HG03060 (cell line): ENCODE measurements around the gene MBD3L4.
"Not testable (repeated sequence)": the region's sequence is repeated elsewhere in the genome, so short reads cannot be mapped to it uniquely, and the experiment has no call there.

ENCODE experiments used
- ATAC-seq: cut with Tn5 transposase; IDR thresholded peaks from one replicate; pipeline ENCODE4 v1.9.1; 2021; ENCODE audit warnings: low read depth, moderate number of reproducible peaks; ENCODE audit not compliant: unreplicated experiment

Gene MBD3L4

DNA sequence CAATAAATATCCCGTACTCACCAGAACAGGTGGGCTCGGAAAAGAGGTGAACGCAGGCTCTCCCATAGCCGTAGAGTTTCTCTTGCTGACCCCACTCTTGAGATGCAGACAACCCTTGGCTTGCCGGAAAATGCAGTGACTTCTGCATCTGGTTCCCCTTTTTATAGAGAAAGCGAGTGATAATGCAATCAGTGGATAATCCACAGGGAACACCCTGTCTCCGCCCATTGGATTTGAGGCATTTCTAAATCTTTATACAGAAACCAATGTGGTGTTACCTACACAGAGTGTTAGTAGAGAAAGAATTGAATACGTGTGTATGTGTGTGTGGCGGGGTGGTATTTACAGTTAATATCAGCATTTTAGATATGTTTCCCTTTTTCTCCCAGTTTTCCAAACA is at the start of gene MBD3L4:
Gene MBD3L4 (minus strand): TSS at position 101 of the 400 bp plus-strand sequence. CDS start 35 bp downstream, at position 66.
- ATAC-seq, result not testable (repeated sequence)

DNA sequence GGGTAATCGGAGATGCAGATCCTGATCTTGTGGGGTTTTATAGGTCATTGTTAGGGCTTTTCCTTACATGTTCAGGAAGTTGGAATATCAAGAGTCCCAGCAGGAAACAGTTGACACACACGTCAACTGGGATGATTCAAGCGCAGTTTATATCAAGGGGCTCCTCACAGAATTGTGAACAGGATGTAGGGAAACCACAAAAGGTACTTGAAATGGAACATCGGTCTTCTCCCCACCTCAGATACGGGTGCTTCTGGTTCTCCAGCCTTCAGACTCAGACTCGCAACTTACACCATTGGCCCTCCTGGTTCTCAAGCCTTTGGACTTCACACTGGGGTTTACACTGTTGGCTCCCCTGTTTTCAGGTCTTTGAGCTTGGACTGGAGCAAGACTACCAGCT is 49.0 kb upstream of the MBD3L4 start:
- no peak for ATAC-seq

DNA sequence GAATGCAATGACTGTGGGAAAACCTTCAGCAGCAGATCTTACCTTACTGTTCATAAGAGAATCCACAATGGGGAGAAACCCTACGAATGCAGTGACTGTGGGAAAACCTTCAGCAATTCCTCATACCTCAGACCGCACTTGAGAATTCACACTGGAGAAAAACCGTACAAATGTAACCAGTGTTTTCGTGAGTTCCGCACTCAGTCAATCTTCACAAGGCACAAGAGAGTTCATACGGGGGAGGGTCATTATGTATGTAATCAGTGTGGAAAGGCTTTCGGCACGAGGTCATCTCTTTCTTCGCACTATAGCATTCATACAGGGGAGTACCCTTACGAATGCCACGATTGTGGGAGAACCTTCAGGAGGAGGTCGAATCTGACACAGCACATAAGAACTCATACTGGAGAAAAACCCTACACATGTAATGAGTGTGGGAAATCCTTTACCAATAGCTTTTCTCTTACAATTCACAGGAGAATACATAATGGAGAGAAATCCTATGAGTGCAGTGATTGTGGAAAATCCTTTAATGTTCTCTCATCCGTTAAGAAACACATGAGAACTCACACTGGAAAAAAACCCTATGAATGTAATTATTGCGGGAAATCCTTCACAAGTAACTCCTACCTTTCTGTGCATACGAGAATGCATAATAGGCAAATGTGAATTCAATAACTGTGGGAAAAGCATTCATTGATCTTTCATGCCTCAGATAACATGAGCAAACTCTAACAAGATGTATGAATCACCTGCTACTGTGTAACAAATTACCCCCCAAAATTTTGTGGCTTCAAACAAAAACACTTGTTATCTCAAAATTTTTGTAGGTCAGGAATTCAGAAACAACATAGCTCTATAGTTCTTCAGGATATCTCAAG is 43.3 kb upstream of the MBD3L4 start:
- ATAC-seq, result no peak

DNA sequence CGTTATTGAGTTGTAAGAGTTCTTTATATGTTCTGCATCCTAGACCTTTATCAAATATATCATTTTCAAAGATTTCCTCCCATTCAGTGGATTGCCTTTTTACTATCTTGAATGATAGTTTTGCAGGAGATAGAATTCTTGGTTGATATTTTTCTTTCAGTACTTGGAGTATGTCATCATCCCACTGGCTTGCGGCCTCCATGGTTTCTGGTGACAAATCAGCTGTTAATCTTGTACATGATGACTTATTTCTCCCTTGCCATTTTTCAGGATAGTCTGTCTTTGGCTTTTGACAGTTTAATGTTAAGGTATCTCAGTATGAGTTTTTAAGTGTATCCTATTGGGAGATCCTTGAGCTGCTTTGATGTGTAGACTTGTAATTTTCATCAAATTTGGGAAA is 38.0 kb upstream of the MBD3L4 start:
- ATAC-seq, result no peak

DNA sequence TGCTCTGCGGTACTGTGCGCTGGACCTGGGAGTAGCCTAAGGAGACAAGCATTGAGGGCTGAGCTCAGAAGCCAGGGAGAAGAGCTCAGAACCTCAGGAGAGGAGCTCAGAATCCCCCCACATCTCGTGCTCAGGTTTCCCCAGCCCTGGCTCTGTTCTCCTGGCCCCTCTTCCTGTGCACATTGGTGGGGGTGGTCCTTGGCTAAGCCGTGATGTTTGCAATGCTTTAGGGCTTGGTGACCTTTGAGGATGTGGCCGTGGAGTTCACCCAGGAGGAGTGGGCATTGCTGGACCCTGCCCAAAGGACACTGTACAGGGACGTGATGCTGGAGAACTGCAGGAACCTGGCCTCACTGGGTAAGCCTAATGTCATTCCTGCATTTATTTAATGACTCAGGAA is 36.2 kb upstream of the MBD3L4 start:
- ATAC-seq, result no peak

DNA sequence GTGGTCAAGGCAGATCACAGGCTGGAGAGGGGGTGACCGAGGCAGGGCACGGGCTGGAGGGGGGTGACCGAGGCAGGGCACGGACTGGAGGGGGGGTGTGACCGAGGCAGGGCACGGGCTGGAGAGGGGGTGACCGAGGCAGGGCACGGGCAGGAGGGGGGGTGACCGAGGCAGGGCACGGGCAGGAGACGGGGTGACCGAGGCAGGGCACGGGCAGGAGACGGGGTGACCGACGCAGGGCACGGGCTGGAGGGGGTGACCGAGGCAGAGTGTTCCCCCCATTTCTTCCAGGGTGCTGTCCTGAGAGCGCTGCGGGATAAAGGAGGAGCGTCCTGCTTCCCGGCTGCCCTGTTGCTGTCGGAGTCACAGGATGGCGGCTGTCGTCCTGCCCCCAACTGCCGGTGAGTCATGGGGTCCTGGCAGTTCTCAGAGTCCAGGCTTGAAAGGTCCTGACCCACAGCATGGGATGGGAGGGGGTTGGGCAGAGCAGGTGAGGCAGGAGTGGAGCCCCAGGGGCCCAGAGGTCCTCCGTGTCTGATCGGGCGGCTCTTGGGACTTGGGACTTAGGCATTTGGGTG is 34.8 kb upstream of the MBD3L4 start:
- ATAC-seq, result no peak

DNA sequence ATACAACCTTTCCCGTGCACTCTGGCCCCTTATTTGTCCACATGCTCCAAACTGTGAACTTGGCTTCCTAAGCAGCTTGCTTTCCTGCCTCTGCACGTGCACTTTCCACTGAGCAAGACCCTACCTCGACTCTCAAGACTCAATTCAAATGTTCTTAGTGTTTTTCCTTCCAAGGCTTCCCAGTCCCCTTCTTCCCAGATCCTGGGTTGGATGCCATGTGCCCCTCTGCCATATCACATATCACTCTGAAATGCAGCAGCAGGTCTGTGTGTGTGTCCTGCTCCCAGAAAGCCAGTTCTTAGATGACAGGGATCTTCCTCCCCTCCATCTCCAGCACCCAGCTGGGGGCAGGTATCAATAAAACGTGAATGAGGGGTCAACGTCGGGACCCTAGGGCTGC is 32.6 kb upstream of the MBD3L4 start:
- no peak for ATAC-seq

DNA sequence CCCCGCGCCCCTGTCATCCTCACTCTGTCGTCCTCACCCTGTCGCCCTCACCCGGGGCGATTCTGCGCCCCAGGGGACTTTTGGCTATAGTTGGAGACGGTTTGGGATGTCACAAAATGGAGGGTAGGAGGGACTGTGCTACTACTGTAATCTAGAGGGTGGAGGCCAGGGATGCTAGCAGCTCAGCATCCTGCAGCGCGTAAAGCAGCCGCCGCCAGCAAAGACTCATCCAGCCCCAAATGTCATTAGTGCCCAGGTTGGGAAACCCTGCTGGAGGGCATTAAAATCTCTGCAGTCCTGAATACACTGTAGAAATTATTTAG is 29.9 kb upstream of the MBD3L4 start:
- ATAC-seq, result peak; percentile 9

DNA sequence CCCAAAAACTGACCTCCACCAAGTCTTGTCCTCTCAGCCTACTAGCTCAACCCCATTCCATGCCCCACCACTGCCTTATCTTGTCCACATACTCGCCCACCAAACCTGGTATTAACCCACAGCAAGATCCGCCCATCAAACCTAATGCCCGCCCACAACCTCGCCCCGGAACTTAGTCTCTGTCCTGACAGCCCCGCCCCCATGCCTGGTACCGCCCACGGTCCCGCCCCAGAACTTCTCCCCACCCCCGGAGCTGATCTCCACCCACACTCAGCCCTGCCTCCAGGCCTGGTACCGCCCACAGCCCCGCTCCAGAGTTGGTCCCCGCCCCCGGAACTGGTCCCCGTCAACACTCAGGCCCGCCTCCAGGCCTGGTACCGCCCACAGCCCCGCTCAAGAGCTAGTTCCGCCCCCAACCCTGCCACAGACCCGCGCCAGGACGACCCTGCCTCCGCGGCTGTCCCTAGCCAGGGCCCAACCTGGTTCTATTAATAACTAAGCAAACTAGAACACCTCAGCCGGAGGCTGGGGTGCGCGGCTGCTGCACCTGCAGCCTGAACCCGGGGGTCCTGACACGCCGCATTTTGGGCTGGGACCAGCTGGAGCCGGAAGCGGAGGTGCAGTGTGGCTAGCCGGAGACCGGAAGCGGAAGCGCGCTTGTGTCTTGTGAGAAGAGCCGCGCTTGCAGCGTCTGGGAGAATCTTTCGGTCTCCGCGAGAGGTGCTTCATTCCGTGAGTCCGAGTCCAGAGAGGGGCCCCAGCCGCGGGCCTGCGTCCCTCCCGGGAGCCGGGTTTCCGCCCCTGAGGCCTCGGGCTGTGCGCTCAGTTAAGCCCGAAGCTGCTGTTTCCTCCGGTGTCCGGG is 29.3 kb upstream of the MBD3L4 start, which contains the start of gene ZNF557:
Gene ZNF557 (plus strand): TSS at position 662 of the 862 bp plus-strand sequence. CDS start 5,372 bp downstream, outside the sequence.
- ATAC-seq, result peak; percentile 47

DNA sequence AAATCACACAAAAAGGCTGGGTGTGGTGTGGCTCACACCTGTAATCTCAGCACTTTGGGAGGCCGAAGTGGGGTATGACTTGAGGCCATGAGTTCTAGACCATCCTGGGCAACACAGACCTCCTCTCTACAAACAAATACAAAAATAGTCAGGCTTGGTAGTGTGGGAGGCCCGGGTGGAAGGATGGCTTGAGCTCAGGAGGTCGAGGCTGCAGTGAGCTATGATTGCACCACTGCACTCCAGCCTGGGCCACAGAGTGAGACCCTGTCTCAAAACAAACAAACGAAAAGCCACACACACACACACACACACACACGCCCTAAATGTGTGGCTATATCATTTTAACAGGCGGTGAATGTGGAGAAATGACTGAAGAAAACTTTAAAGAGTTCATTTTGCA is 28.6 kb upstream of the MBD3L4 start:
- no peak for ATAC-seq

DNA sequence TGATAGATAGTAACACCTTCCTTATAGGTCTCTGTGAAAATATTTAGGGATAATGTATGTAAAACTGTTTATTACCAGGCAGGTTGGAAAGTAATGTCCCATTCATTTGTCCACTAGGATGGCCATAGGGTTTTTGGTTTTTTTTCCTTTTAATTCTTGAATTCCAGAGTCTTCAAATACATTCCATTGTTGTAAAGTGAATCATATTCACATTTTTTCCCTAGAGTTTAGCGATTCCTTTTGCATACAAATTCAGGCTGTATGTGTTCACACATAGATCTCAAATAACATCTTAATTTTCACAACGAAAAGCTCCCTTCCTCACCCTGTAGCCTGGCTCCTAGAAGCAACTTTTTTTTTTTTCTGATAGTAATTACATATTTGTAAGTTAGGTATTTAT is 27.7 kb upstream of the MBD3L4 start:
- no peak for ATAC-seq

DNA sequence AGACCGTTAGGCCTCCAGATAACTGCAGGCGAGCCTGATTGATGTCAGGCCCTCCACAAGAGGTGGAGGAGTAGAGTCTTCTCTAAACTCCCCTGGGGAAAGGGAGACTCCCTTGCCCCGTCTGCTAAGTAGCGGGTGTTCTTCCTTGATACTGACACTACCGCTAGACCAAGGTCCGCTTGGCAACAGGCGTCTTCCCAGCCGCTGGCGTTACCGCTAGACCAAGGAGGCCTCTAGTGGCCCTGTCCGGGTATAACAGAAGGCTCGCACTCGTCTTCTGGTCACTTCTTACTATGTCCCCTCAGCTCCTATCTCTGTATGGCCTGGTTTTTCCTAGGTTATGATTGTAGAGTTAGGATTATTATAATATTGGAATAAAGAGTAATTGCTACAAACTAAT is 27.1 kb upstream of the MBD3L4 start:
- not testable (repeated sequence) for ATAC-seq

DNA sequence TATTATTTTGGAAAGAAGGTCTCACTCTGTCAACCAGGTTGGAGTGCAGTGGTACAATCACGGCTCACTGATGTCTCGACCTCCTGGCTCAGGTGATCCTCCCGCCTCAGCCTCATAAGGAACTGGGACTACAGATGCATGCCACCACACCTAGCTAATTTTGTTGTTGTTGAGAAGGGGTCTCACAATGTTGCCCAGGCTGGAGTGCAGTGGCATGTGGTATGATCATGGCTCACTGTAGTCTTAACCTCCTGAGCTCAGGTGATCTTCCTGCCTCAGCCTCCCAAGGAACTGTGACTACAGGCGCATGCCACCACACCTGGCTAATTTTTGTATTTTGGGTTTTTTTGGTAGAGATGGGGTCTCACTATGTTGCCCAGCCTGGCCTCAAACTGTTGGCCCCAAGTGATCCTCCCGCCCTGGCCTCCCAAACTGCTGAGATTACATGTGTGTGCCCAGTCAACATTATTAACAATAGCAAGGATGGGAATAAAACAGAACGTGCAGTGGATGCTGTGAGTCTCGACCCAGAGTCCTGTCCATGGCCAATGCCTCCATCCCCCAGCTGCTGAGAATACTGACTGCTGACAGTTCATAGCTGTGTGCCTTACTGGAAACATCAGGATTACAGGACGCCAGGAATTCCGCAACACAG is 23.9 kb upstream of the MBD3L4 start:
- ATAC-seq, result no peak

DNA sequence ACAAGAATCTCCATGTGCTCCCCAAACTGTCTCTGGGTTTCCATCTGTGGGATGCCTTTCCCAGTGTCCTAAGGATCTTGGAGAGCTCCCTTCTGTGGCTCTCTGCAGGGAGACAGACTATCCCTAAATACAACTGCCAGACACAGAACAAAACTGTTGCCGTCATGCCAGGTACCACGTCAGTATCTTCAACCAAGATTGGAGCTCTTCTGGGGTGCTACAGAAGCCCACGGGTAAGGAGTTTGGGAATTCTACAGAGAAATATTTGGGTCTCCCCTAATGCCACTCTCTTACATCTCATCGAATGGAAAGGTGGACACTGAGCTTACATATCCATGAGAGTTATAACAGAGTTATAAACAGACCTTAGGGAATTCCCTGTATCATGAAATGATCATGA is 23.4 kb upstream of the MBD3L4 start:
- no peak for ATAC-seq

DNA sequence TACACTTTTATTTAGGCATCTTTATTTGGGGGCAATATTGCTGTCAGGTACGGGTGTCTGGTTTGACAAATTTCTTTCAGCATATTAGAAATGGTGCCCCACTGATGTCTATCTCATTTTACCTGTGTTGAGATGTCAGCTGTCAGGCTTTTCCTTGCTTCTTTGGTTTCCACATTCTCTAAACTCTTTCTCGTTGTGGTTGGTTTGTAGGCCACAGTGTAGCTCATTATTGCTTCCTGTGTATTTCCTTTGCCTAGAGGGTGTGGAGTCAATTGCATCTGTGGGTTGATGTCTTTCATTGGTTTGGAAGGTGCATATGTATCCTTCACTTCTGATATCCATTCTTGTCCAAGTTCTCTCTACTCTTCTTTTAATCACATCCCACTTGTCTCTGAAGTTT is 20.0 kb upstream of the MBD3L4 start:
- ATAC-seq, result not testable (repeated sequence)

DNA sequence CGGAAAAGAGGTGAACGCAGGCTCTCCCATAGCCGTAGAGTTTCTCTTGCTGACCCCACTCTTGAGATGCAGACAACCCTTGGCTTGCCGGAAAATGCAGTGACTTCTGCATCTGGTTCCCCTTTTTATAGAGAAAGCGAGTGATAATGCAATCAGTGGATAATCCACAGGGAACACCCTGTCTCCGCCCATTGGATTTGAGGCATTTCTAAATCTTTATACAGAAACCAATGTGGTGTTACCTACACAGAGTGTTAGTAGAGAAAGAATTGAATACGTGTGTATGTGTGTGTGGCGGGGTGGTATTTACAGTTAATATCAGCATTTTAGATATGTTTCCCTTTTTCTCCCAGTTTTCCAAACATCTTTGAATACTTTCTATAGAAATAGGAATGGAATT is 18.6 kb upstream of the MBD3L4 start, which contains the start of gene MBD3L3:
Gene MBD3L3 (minus strand): TSS at position 101 of the 400 bp plus-strand sequence. CDS start 71 bp downstream, at position 30.
- not testable (repeated sequence) for ATAC-seq

DNA sequence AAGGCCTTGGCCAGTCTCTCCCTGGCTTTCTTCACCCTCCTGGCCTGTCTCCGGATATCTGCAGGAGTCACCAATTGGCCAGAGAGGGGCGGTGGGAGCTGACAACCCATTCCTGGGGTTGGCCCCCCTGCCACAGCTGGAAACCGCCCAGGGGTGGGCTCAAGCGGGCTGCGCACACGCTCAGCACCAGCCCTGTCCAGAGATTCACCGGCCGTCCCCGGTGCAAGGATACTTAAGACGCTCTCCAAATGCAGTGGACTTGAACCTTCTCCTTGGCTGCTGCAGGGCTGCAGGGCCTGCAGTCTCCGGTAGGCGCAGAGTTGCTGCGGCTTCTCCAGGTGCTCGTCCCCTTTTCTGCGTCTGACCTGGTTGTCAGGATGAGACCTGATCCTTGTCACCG is 16.4 kb upstream of the MBD3L4 start:
- not testable (repeated sequence) for ATAC-seq

DNA sequence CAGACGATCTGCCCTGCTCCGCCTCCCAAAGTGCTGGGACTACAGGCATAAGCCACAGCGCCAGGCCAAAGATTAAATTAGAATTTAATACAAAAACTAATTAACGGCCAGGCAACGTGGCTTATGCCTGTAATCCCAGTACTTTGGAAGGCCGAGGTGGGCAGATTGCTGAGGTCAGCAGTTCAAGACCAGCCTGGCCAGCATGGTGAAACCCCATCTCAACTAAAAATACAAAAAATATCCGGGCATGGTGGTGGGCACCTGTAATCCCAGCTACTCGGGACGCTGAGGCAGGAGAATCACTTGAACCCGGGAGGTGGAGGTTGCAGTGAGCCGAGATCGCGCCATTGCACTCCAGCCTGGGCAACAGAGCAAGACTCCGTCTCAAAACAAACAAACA is 15.7 kb upstream of the MBD3L4 start:
- not testable (repeated sequence) for ATAC-seq

DNA sequence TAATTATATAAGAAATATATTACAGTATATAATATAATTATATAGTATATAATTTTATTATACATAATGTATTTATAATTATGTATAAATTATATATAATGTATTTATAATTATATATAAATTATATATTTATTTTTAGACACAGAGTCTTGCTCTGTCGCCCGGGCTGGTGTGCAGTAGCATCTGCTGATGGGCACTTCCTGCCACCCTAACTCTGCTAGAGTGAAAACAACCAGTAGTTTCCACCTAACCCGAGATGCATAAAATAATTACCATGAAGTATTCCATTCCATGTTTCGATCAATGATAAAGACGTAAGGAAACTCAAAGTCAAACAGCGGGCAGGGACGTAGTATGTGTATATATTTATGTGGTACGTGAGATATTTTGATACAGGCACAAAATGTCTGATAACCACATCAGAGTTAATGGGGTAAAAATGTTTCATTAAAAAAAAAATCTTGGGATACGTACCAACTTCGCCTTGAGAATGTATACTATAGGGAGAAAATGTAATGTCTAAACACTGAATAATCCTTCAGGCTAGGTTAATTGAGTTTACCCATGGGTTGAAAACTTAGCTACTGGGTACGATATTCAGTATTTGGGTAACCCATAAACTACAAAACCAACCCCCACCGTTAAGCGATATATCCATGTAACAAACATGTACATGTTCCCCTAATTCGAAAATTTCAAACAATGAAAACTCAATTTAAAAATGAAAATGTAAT is 14.8 kb upstream of the MBD3L4 start:
- not testable (repeated sequence) for ATAC-seq

DNA sequence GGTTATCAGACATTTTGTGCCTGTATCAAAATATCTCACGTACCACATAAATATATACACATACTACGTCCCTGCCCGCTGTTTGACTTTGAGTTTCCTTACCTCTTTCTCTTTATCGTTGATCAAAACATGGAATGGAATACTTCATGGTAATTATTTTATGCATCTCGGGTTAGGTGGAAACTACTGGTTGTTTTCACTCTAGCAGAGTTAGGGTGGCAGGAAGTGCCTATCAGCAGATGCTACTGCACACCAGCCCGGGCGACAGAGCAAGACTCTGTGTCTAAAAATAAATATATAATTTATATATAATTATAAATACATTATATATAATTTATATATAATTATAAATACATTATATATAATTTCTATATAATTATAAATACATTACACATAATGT is 12.9 kb upstream of the MBD3L4 start:
- not testable (repeated sequence) for ATAC-seq
